Activated T-cell treated with anti-CD3 and anti-CD28 coated beads for 1 hour (primary cell): ENCODE results near the gene DKK3.

Source experiments
- DNase-seq: peaks from one replicate; pipeline ENCODE4 v3.0.0-alpha.2; 2020; ENCODE audit warnings: low read depth

DKK3 gene

GRCh38 chr11:12029738-12030363, 21.4 kb upstream of the DKK3 start:
- no peak for DNase-seq

GRCh38 chr11:12029119-12029518, 20.7 kb upstream of the DKK3 start:
- no peak for DNase-seq

GRCh38 chr11:12028303-12028702, 19.9 kb upstream of the DKK3 start:
- no peak for DNase-seq

GRCh38 chr11:12026331-12027211, 18.1 kb upstream of the DKK3 start:
- no peak for DNase-seq

GRCh38 chr11:12024254-12024926, 16.0 kb upstream of the DKK3 start:
- no peak for DNase-seq

- DNase-seq, result no peak
Measured at GRCh38 chr11:12023015-12023414, 14.6 kb upstream of the DKK3 start.

- no peak for DNase-seq
Measured at GRCh38 chr11:12020546-12020945, 12.1 kb upstream of the DKK3 start.

GRCh38 chr11:12019866-12020416, 11.5 kb upstream of the DKK3 start:
- no peak for DNase-seq

GRCh38 chr11:12019337-12019736, 10.9 kb upstream of the DKK3 start:
- DNase-seq, result no peak

GRCh38 chr11:12017865-12018453, 9.5 kb upstream of the DKK3 start:
- no peak for DNase-seq

GRCh38 chr11:12017243-12017678, 8.8 kb upstream of the DKK3 start:
- DNase-seq, result no peak

GRCh38 chr11:12016246-12016645, 7.8 kb upstream of the DKK3 start:
- no peak for DNase-seq

- DNase-seq, result no peak
Measured at GRCh38 chr11:12015486-12015885, 7.1 kb upstream of the DKK3 start.

GRCh38 chr11:12013781-12014180, 5.4 kb upstream of the DKK3 start:
- DNase-seq, result no peak

GRCh38 chr11:12009617-12010321, 1.3 kb upstream of the DKK3 start:
- DNase-seq, result no peak

- no peak for DNase-seq
Measured at GRCh38 chr11:12008790-12009616, 577 bp upstream of the DKK3 start.

GRCh38 chr11:12007230-12007593, 1.2 kb downstream of the DKK3 start:
- DNase-seq, result no peak

- no peak for DNase-seq
Measured at GRCh38 chr11:12006552-12007229, 1.7 kb downstream of the DKK3 start.

- DNase-seq, result no peak
Measured at GRCh38 chr11:12005476-12005875, 3.0 kb downstream of the DKK3 start.

- DNase-seq, result no peak
Measured at GRCh38 chr11:12005061-12005460, 3.4 kb downstream of the DKK3 start.
